GM23248 (cell line): Measurements from ENCODE around the gene KDF1. TPM values are rescaled to one million over a fixed set of nuclear protein-coding genes. Genes with fewer than 3 reads are reported as not detected.

Source experiments
- DNase-seq: peaks from one replicate; pipeline ENCODE4 v3.0.0-alpha.2; 2015
- H2AFZ ChIP-seq: fragments of 200-600 bp; sonication (generic); 2 replicates; pipeline ENCODE4 v1.6.1; 2016; ENCODE audit warnings: antibody characterized with exemption
- H3F3A ChIP-seq: fragments of 200-600 bp; sonication (generic); 2 replicates; pipeline ENCODE4 v1.6.1; 2016; ENCODE audit warnings: mild to moderate bottlenecking, antibody characterized with exemption, mixed run types; ENCODE audit not compliant: insufficient read depth
- H3K27ac ChIP-seq: fragments of 200-600 bp; sonication (generic); 2 replicates; pipeline ENCODE4 v1.5.1; 2016; ENCODE audit warnings: mild to moderate bottlenecking
- H3K27me3 ChIP-seq: fragments of 200-600 bp; sonication (generic); replicated peaks from 2 replicates; pipeline ENCODE4 v1.6.1; 2016; ENCODE audit warnings: mild to moderate bottlenecking; ENCODE audit not compliant: insufficient read depth
- H3K36me3 ChIP-seq: fragments of 200-600 bp; sonication (generic); 2 replicates; pipeline ENCODE4 v1.6.1; 2016; ENCODE audit warnings: low read depth, mild to moderate bottlenecking
- H3K4me1 ChIP-seq: fragments of 200-600 bp; sonication (generic); 2 replicates; pipeline ENCODE4 v1.6.1; 2016; ENCODE audit warnings: mild to moderate bottlenecking; ENCODE audit not compliant: insufficient read depth
- H3K4me2 ChIP-seq: fragments of 200-600 bp; sonication (generic); one replicate; pipeline ENCODE4 v1.6.1; 2016; ENCODE audit warnings: mild to moderate bottlenecking; ENCODE audit not compliant: unreplicated experiment
- H3K4me3 ChIP-seq: fragments of 200-600 bp; sonication (generic); 2 replicates; pipeline ENCODE4 v1.5.1; 2016; ENCODE audit warnings: mild to moderate bottlenecking
- H3K79me2 ChIP-seq: fragments of 200-600 bp; sonication (generic); 2 replicates; pipeline ENCODE4 v1.6.1; 2016; ENCODE audit warnings: mild to moderate bottlenecking; ENCODE audit not compliant: insufficient read depth
- H3K9ac ChIP-seq: fragments of 200-600 bp; sonication (generic); 2 replicates; pipeline ENCODE4 v1.6.1; 2016; ENCODE audit warnings: mild to moderate bottlenecking
- H3K9me2 ChIP-seq: fragments of 200-600 bp; sonication (generic); 2 replicates; pipeline ENCODE4 v1.6.1; 2016; ENCODE audit warnings: mixed run types, mild to moderate bottlenecking, moderate library complexity; ENCODE audit not compliant: insufficient read depth
- H3K9me3 ChIP-seq: fragments of 200-600 bp; sonication (generic); one replicate; pipeline ENCODE4 v1.6.1; 2017; ENCODE audit warnings: low read depth
- H4K20me1 ChIP-seq: fragments of 200-600 bp; sonication (generic); 2 replicates; pipeline ENCODE4 v1.6.0; 2016; ENCODE audit not compliant: insufficient read depth
- EZH2 ChIP-seq: fragments of 200-600 bp; sonication (generic); IDR thresholded peaks from 2 replicates; pipeline ENCODE4 v1.6.1; 2018; ENCODE audit warnings: antibody characterized with exemption, mild to moderate bottlenecking; ENCODE audit not compliant: insufficient read depth, poor library complexity, severe bottlenecking
- EZH2phosphoT487 ChIP-seq: fragments of 200-600 bp; sonication (generic); IDR thresholded peaks from 2 replicates; pipeline ENCODE4 v1.6.1; 2018; ENCODE audit warnings: antibody characterized with exemption, moderate library complexity, mild to moderate bottlenecking, low read depth; ENCODE audit not compliant: insufficient read depth
- WGBS, 2 experiments: methylation state at CpG; one replicate each; pipeline ENCODE4 v1.1.6; 2015 to 2017; ENCODE audit warnings: low lambda C conversion rate in 2 of 2, low coverage in 1 of 2; ENCODE audit errors: missing lambda C conversion rate in 2 of 2; 5-methylcytosine and 5-hydroxymethylcytosine counted together
- in situ Hi-C: fragments of 300-500 bp; cut with MboI; formaldehyde crosslinking; loops from 2 replicates; pipeline ENCODE4 v1.15.0; 2020
- polyA plus RNA-seq: library from polyadenylated mRNA; unstranded; fragments of >200 nt; fragmentation: Nextera tagmentation; extraction: Ambion mirVana; gene quantifications from 2 replicates; pipeline ENCODE4 v1.2.1, GENCODE V29; 2016
- total RNA-seq: library from RNA; depleted of rRNA; stranded (reverse); fragments of >200 nt; shearing (Covaris generic); gene quantifications from 2 replicates; pipeline ENCODE4 v1.2.3, GENCODE V29; 2014

The KDF1 gene
- total and polyA plus RNA-seq, 2 experiments from 2014 or later, result not detected

DNA sequence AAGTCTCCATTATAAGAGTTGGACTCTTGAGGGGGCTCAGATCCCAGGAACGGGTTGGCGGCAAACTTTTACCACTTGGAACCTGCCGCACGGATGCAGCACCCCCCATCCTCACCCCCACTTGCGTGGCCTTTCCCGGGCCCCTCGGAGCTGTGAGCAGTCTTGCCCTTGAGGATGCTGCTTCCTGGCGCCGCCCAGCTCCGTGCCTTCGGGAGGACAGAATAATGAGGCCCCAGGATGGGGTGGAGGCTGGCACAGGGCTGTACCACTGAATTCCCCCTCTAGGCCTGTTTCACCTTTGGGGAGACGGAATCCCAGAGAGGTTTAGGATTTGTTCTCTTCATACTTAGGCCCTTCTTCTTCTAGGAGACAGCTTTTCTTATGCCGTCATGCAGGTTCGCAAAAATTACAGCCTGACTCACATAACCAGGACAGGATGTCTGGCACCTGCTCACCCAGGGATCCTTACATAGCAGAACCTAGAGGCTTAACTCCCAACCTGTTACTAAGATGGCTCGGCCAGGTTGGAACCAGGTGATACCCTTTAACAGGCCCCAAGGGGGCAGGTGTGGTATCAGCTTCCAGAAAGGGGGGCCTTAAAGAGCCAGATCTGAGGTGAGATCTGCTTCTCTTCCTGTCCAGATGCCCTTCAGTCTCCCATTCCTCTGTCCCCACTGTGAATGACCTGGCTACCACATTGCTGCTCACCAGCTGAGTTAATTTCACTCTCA is 34.7 kb upstream of the KDF1 start:
- no peaks in the 10 kb centered on the region for H3K9me2 ChIP-seq
- TF ChIP-seq EZH2, result no peak
- peak overlapping the region; percentile 91 for H3K27ac ChIP-seq
- H3K4me1 ChIP-seq, result peaks cover 69% of the 10 kb centered on the region
- peaks cover 41% of the 10 kb centered on the region for H3K79me2 ChIP-seq
- 14% methylated on average over 15 of the region's 15 CpGs for WGBS, 2 experiments
- peaks cover 63% of the 10 kb centered on the region for H3F3A ChIP-seq
- in situ Hi-C loops, result no loop called here
- H3K9me3 ChIP-seq, result no peaks in the 10 kb centered on the region
- DNase-seq, result peak; percentile 71
- H4K20me1 ChIP-seq, result no peaks in the 10 kb centered on the region; the same call in 1 of the 2 replicates
- peak overlapping the region; percentile 96 for H3K4me2 ChIP-seq
- peak overlapping the region; percentile 82 for H3K4me3 ChIP-seq
- peaks cover 9% of the 10 kb centered on the region for H3K36me3 ChIP-seq
- H3K9ac ChIP-seq, result peak overlapping the region; percentile 91
- no peak overlapping the region for H2AFZ ChIP-seq
- no peaks in the 10 kb centered on the region for H3K27me3 ChIP-seq

DNA sequence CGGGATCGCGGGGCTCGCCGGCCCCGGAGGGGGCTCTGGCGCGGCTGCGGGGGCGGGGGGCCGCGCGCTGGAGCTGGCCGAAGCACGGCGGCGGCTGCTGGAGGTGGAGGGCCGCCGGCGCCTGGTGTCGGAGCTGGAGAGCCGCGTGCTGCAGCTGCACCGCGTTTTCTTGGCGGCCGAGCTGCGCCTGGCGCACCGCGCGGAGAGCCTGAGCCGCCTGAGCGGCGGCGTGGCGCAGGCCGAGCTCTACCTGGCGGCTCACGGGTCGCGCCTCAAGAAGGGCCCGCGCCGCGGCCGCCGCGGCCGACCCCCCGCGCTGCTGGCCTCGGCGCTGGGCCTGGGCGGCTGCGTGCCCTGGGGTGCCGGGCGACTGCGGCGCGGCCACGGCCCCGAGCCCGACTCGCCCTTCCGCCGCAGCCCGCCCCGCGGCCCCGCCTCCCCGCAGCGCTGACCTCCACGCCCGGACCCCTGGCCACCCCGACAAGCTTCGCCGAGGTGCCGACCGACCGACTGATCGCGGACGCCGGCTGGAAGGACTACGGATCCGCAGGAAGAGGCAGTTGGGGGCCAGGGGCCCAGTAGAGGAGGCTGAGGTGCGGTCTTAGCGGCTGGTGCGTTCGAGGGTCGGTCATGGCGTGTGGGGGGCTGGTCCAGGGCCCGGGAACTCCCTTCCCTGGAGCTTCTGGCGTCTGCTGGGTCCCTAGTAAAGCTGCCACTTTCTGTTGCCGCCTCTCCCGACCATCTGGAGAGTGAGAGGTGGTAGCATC is 33.9 kb upstream of the KDF1 start:
- Histone ChIP-seq H3K36me3 (peaks cover 7% of the 10 kb centered on the region; the same call in 1 of the 2 replicates), H3K9ac (peak overlapping the region; percentile 91), H3K27me3 (no peaks in the 10 kb centered on the region), H3K4me3 (peak overlapping the region; percentile 82), H3K79me2 (peaks cover 41% of the 10 kb centered on the region), H2AFZ (no peak overlapping the region), H3F3A (peaks cover 59% of the 10 kb centered on the region), H3K9me2 (no peaks in the 10 kb centered on the region), H3K27ac (peak overlapping the region; percentile 91), H3K9me3 (no peaks in the 10 kb centered on the region), H3K4me2 (peak overlapping the region; percentile 96), H4K20me1 (no peaks in the 10 kb centered on the region; the same call in 1 of the 2 replicates), H3K4me1 (peaks cover 63% of the 10 kb centered on the region)
- no peak for TF ChIP-seq EZH2phosphoT487
- TF ChIP-seq EZH2, result no peak
- DNase-seq, result peak; percentile 69
- WGBS, 2 experiments, result 1% methylated on average over 46 to 57 of the region's 97 CpGs
- in situ Hi-C loops, result no loop called here

DNA sequence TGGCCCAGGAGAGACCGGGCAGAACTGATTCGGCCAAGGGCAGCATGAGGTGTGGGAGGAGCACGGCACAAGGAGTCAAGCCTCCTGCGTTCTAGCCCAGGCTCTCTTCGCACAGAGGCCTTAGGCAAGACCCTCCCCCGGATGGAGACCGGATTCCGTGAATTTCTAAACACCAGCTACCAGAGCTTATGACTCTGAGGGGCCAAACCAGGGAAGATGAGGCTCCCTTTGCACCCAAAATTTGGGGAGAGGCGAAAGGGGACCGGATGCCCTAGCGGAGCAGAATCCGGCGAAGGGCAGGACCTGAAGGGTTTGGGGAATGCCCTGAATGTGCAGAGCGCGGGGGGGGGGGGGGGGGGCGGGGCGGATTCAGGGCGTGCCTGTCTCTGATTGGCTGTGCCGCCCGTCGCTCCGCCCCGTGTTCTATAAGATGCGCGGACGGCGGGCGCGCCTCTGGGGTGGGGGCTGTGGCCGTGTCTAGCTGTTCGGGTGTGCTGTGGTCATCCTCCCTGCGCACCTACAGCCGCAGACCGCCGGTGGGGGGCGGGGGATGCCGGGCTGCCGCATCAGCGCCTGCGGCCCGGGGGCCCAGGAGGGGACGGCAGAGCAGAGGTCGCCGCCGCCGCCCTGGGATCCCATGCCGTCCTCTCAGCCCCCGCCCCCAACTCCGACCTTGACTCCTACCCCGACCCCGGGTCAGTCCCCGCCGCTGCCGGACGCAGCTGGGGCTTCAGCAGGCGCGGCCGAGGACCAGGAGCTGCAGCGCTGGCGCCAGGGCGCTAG is 33.2 kb upstream of the KDF1 start, which contains the start of gene TRNP1:
Gene TRNP1, plus strand, starts transcription at position 456 of the 783 bp plus-strand sequence. Its CDS starts 95 bp downstream, at position 551.
- Histone ChIP-seq H3K27me3 (no peaks in the 10 kb centered on the region), H3K36me3 (peaks cover 7% of the 10 kb centered on the region; the same call in 1 of the 2 replicates), H4K20me1 (no peaks in the 10 kb centered on the region; the same call in 1 of the 2 replicates), H3K4me3 (peak within 1 kb of the TSS; percentile 82), H3K4me2 (peak within 1 kb of the TSS; percentile 96), H2AFZ (peak within 1 kb of the TSS; percentile 69), H3K79me2 (peaks cover 41% of the 10 kb centered on the region), H3F3A (peaks cover 51% of the 10 kb centered on the region), H3K9me3 (no peaks in the 10 kb centered on the region), H3K27ac (peak within 1 kb of the TSS; percentile 91), H3K4me1 (peaks cover 55% of the 10 kb centered on the region), H3K9ac (peak within 1 kb of the TSS; percentile 91), H3K9me2 (no peaks in the 10 kb centered on the region)
- DNase-seq, result peak; percentile 91
- no peak for TF ChIP-seq EZH2phosphoT487
- 1 to 2% methylated on average over 27 to 39 of the region's 61 CpGs for WGBS, 2 experiments
- in situ Hi-C loops, result no loop called here
